WTC11 (cell line): Measurements from ENCODE around the gene RGS7.

ENCODE experiments used
- CTCF ChIP-seq: fragments of 200-600 bp; IDR thresholded peaks from 2 replicates; pipeline ENCODE4 v1.8.0; 2022; ENCODE audit warnings: antibody characterized with exemption
- E2F1 ChIP-seq: sonication (generic); formaldehyde crosslinking; IDR thresholded peaks from 2 replicates; pipeline ENCODE4 v1.8.0; 2022; ENCODE audit warnings: mild to moderate bottlenecking, missing genetic modification reagents
- JUN ChIP-seq: sonication (generic); formaldehyde crosslinking; IDR thresholded peaks from 2 replicates; pipeline ENCODE4 v1.8.0; 2023; ENCODE audit warnings: mild to moderate bottlenecking, missing genetic modification reagents
- NFYB ChIP-seq: sonication (generic); formaldehyde crosslinking; conservative IDR thresholded peaks from 2 replicates; pipeline ENCODE4 v1.8.0; 2022; ENCODE audit warnings: low read depth, missing genetic modification reagents
- SOX15 ChIP-seq: fragments of 250-450 bp; sonication (Bioruptor Pico); IDR thresholded peaks from 2 replicates; pipeline ENCODE4 v1.9.0; 2021; ENCODE audit warnings: mild to moderate bottlenecking
- TP53 ChIP-seq: sonication (generic); formaldehyde crosslinking; IDR thresholded peaks from 2 replicates; pipeline ENCODE4 v1.8.1; 2023; ENCODE audit warnings: mild to moderate bottlenecking, missing genetic modification reagents

- TF ChIP-seq SOX15 (no peak), JUN (CRISPR knock-in tag) (no peak), CTCF (no peak), TP53 (CRISPR knock-in tag) (no peak), NFYB (CRISPR knock-in tag) (no peak), E2F1 (no peak)
Observed at GRCh38 chr1:240931031-240931430, 426.0 kb downstream of the RGS7 start.
